ENCODE results near the gene REC114.

- TF ChIP-seq EZH2 (IDR thresholded peaks at IDR 0.05; ENCODE audit: borderline replicate concordance, insufficient read depth, low read depth, low read length, poor library complexity, severe bottlenecking), result no peak
- no peak for TF ChIP-seq CTCF (IDR thresholded peaks at IDR 0.05)
These were observed 17.7 kb downstream of the REC114 start for GRCh38 chr15:73460662-73461061.
